ENCODE measurements around the gene NKX1-1. TPM values are rescaled to one million over a fixed set of nuclear protein-coding genes. Genes with fewer than 3 reads are reported as not detected.

Gene NKX1-1
- total and polyA plus RNA-seq, 2 donors (not counting 1 experiment from before 2014, with no cell fraction given), result not detected

- Histone ChIP-seq H3K4me2 (ENCODE audit: extremely low read depth, insufficient read depth, low read length) (no peak overlapping the region), H3K27ac (ENCODE audit: insufficient read depth, low read length) (no peak overlapping the region), H3K79me2 (ENCODE audit: control insufficient read depth, insufficient read depth, low read length) (no peaks in the 10 kb centered on the region), H3K9ac (ENCODE audit: insufficient read depth, low read length) (no peak overlapping the region), H3K4me1 (ENCODE audit: control insufficient read depth, extremely low read depth, insufficient read depth, low read length) (no peaks in the 10 kb centered on the region), H4K20me1 (ENCODE audit: control insufficient read depth, extremely low read depth, insufficient read depth, low read length) (no peaks in the 10 kb centered on the region), H2AFZ (ENCODE audit: low read length) (no peak overlapping the region), H3K9me3 (ENCODE audit: control insufficient read depth, insufficient read depth, low read depth, low read length) (no peaks in the 10 kb centered on the region), H3K4me3 (replicated peaks in 1 of 4; ENCODE audit: control extremely low read depth in 1 of 4, insufficient read depth in 1 of 4, low read depth in 3 of 4, low read length in 4 of 4) (no peak overlapping the region), H3K27me3 (ENCODE audit: control insufficient read depth, insufficient read depth, low read length) (peaks cover 41% of the 10 kb centered on the region), H3K36me3 (ENCODE audit: control insufficient read depth, insufficient read depth, low read length) (no peaks in the 10 kb centered on the region)
- TF ChIP-seq EZH2 (IDR thresholded peaks at IDR 0.05; ENCODE audit: low read length, missing control alignments) (no peak), CTCF (conservative IDR thresholded peaks at IDR 0.05 in 1 of 2, IDR thresholded peaks at IDR 0.05 in 1 of 2; ENCODE audit: low read depth in 1 of 2, low read length in 2 of 2) (no peak)
- DNase-seq (ENCODE audit: low read depth in 2 of 2), result no peak
Measured at GRCh38 chr4:1408418-1408817, 2.2 kb upstream of the NKX1-1 start.

GRCh38 chr4:1407657-1408333 is 1.6 kb upstream of the NKX1-1 start:
- TF ChIP-seq CTCF (conservative IDR thresholded peaks at IDR 0.05 in 1 of 2, IDR thresholded peaks at IDR 0.05 in 1 of 2; ENCODE audit: low read depth in 1 of 2, low read length in 2 of 2), result no peak
- TF ChIP-seq EZH2 (IDR thresholded peaks at IDR 0.05; ENCODE audit: low read length, missing control alignments), result peak; percentile 27
- Histone ChIP-seq H4K20me1 (ENCODE audit: control insufficient read depth, extremely low read depth, insufficient read depth, low read length) (no peaks in the 10 kb centered on the region), H3K4me3 (replicated peaks in 1 of 4; ENCODE audit: control extremely low read depth in 1 of 4, insufficient read depth in 1 of 4, low read depth in 3 of 4, low read length in 4 of 4) (no peak overlapping the region), H3K36me3 (ENCODE audit: control insufficient read depth, insufficient read depth, low read length) (no peaks in the 10 kb centered on the region), H2AFZ (ENCODE audit: low read length) (no peak overlapping the region), H3K9me3 (ENCODE audit: control insufficient read depth, insufficient read depth, low read depth, low read length) (no peaks in the 10 kb centered on the region), H3K9ac (ENCODE audit: insufficient read depth, low read length) (no peak overlapping the region), H3K27ac (ENCODE audit: insufficient read depth, low read length) (no peak overlapping the region), H3K4me1 (ENCODE audit: control insufficient read depth, extremely low read depth, insufficient read depth, low read length) (no peaks in the 10 kb centered on the region), H3K4me2 (ENCODE audit: extremely low read depth, insufficient read depth, low read length) (no peak overlapping the region), H3K79me2 (ENCODE audit: control insufficient read depth, insufficient read depth, low read length) (no peaks in the 10 kb centered on the region), H3K27me3 (ENCODE audit: control insufficient read depth, insufficient read depth, low read length) (peaks cover 44% of the 10 kb centered on the region)
- no peak for DNase-seq (ENCODE audit: low read depth in 2 of 2)

GRCh38 chr4:1406981-1407656 is 877 bp upstream of the NKX1-1 start:
- Histone ChIP-seq H4K20me1 (ENCODE audit: control insufficient read depth, extremely low read depth, insufficient read depth, low read length) (no peaks in the 10 kb centered on the region), H3K36me3 (ENCODE audit: control insufficient read depth, insufficient read depth, low read length) (no peaks in the 10 kb centered on the region), H3K4me2 (ENCODE audit: extremely low read depth, insufficient read depth, low read length) (no peak overlapping the region), H3K79me2 (ENCODE audit: control insufficient read depth, insufficient read depth, low read length) (no peaks in the 10 kb centered on the region), H2AFZ (ENCODE audit: low read length) (no peak overlapping the region), H3K9ac (ENCODE audit: insufficient read depth, low read length) (no peak overlapping the region), H3K27ac (ENCODE audit: insufficient read depth, low read length) (no peak overlapping the region), H3K27me3 (ENCODE audit: control insufficient read depth, insufficient read depth, low read length) (peaks cover 51% of the 10 kb centered on the region), H3K4me1 (ENCODE audit: control insufficient read depth, extremely low read depth, insufficient read depth, low read length) (no peaks in the 10 kb centered on the region), H3K4me3 (replicated peaks in 1 of 4; ENCODE audit: control extremely low read depth in 1 of 4, insufficient read depth in 1 of 4, low read depth in 3 of 4, low read length in 4 of 4) (no peak overlapping the region), H3K9me3 (ENCODE audit: control insufficient read depth, insufficient read depth, low read depth, low read length) (no peaks in the 10 kb centered on the region)
- TF ChIP-seq CTCF (conservative IDR thresholded peaks at IDR 0.05 in 1 of 2, IDR thresholded peaks at IDR 0.05 in 1 of 2; ENCODE audit: low read depth in 1 of 2, low read length in 2 of 2), result no peak
- TF ChIP-seq EZH2 (IDR thresholded peaks at IDR 0.05; ENCODE audit: low read length, missing control alignments), result peak; percentile 53
- DNase-seq (ENCODE audit: low read depth in 2 of 2), result no peak
